RWPE2 (cell line): ENCODE results near the gene NRG4.
"Not testable (repeated sequence)": the region's sequence is repeated elsewhere in the genome, so short reads cannot be mapped to it uniquely, and the experiment has no call there.

Experiments
- ATAC-seq: fragments of 200-7000 bp; cut with Tn5 transposase; 3 replicates; pipeline ENCODE4 v1.9.1; 2021; ENCODE audit warnings: low read depth
- DNase-seq: peaks from one replicate; pipeline ENCODE4 v3.0.0-alpha.2; 2020; ENCODE audit warnings: low spot score
- H3K27ac ChIP-seq: fragments of 450-650 bp; 2 replicates; pipeline ENCODE4 v1.5.1; 2017; ENCODE audit warnings: mild to moderate bottlenecking; ENCODE audit not compliant: poor library complexity, severe bottlenecking
- H3K27me3 ChIP-seq: fragments of 250-450 bp; sonication (Bioruptor Pico); 2 replicates; pipeline ENCODE4 v1.5.1; 2021; ENCODE audit warnings: mild to moderate bottlenecking, moderate library complexity; ENCODE audit not compliant: insufficient read depth, poor library complexity, severe bottlenecking
- H3K36me3 ChIP-seq: fragments of 250-450 bp; sonication (Bioruptor Pico); 2 replicates; pipeline ENCODE4 v1.5.1; 2020; ENCODE audit warnings: low read depth, mild to moderate bottlenecking, moderate library complexity
- H3K4me1 ChIP-seq: fragments of 250-450 bp; sonication (Bioruptor Pico); 2 replicates; pipeline ENCODE4 v1.5.1; 2021; ENCODE audit warnings: mild to moderate bottlenecking, moderate library complexity; ENCODE audit not compliant: insufficient read depth, poor library complexity, severe bottlenecking
- H3K4me3 ChIP-seq: fragments of 250-450 bp; sonication (Bioruptor Pico); 2 replicates; pipeline ENCODE4 v1.5.1; 2021; ENCODE audit warnings: mild to moderate bottlenecking, moderate library complexity; ENCODE audit not compliant: severe bottlenecking
- H3K9me3 ChIP-seq: fragments of 250-450 bp; sonication (Bioruptor Pico); 2 replicates; pipeline ENCODE4 v1.5.1; 2021; ENCODE audit warnings: mild to moderate bottlenecking, moderate library complexity; ENCODE audit not compliant: severe bottlenecking
- CTCF ChIP-seq: fragments of 450-650 bp; IDR thresholded peaks from one replicate; pipeline ENCODE4 v1.5.1; 2017; ENCODE audit warnings: mild to moderate bottlenecking, moderate library complexity; ENCODE audit not compliant: poor library complexity, severe bottlenecking

The NRG4 gene

GRCh38 chr15:76058714-76059319 is 46.6 kb upstream of the NRG4 start:
- no peak for DNase-seq
- TF ChIP-seq CTCF: peak; percentile 46

GRCh38 chr15:76057332-76058000 is 45.2 kb upstream of the NRG4 start:
- no peak for DNase-seq
- Histone ChIP-seq H3K9me3 (no peaks in the 10 kb centered on the region), H3K27me3 (peaks cover 35% of the 10 kb centered on the region), H3K4me1 (peaks cover 4% of the 10 kb centered on the region), H3K4me3 (peak overlapping the region; percentile 1), H3K36me3 (no peaks in the 10 kb centered on the region), H3K27ac (no peak overlapping the region)
- peak; percentile 97 for TF ChIP-seq CTCF
- peak; percentile 6; the same call in 2 of the 3 replicates for ATAC-seq

More at GRCh38 chr15:76058714-76059319, 46.6 kb upstream of the NRG4 start:
- Histone ChIP-seq H3K36me3 (no peaks in the 10 kb centered on the region), H3K4me3 (peak overlapping the region; percentile 55), H3K9me3 (no peaks in the 10 kb centered on the region), H3K27me3 (peaks cover 45% of the 10 kb centered on the region), H3K4me1 (peaks cover 4% of the 10 kb centered on the region), H3K27ac (no peak overlapping the region)
- peak; percentile 11; the same call in 2 of the 3 replicates for ATAC-seq

- ATAC-seq (peak; percentile 76), DNase-seq (no peak)
- peaks cover 4% of the 10 kb centered on the region for H3K4me1 ChIP-seq
- H3K4me3 ChIP-seq: no peak overlapping the region
- no peak overlapping the region for H3K27ac ChIP-seq
- H3K9me3 ChIP-seq: no peaks in the 10 kb centered on the region
- H3K36me3 ChIP-seq: no peaks in the 10 kb centered on the region
- no peak for TF ChIP-seq CTCF
- peaks cover 30% of the 10 kb centered on the region for H3K27me3 ChIP-seq
Measured at GRCh38 chr15:76056931-76057330, 44.7 kb upstream of the NRG4 start.

- H3K4me1 ChIP-seq, H3K27ac ChIP-seq, H3K36me3 ChIP-seq, ATAC-seq, H3K9me3 ChIP-seq, H3K4me3 ChIP-seq, DNase-seq: not testable (repeated sequence)
- peaks cover 12% of the 10 kb centered on the region for H3K27me3 ChIP-seq
Measured at GRCh38 chr15:76054201-76054600, 42.0 kb upstream of the NRG4 start.

GRCh38 chr15:76038512-76038911 is 26.3 kb upstream of the NRG4 start:
- DNase-seq (no peak), ATAC-seq (peak; percentile 91)
- H3K27ac ChIP-seq: no peak overlapping the region
- no peak overlapping the region for H3K4me3 ChIP-seq
- TF ChIP-seq CTCF: no peak
- H3K36me3 ChIP-seq: no peaks in the 10 kb centered on the region
- no peaks in the 10 kb centered on the region for H3K4me1 ChIP-seq
- H3K27me3 ChIP-seq: peaks cover 24% of the 10 kb centered on the region
- peaks cover 24% of the 10 kb centered on the region for H3K9me3 ChIP-seq
